ENCODE results near the gene CACNA2D1. TPM values are rescaled to one million over a fixed set of nuclear protein-coding genes. Genes with fewer than 3 reads are reported as not detected.

Gene CACNA2D1
- total and polyA plus RNA-seq, 4 donors, result 1.1 to 33.4 (median 6.5) TPM

DNA sequence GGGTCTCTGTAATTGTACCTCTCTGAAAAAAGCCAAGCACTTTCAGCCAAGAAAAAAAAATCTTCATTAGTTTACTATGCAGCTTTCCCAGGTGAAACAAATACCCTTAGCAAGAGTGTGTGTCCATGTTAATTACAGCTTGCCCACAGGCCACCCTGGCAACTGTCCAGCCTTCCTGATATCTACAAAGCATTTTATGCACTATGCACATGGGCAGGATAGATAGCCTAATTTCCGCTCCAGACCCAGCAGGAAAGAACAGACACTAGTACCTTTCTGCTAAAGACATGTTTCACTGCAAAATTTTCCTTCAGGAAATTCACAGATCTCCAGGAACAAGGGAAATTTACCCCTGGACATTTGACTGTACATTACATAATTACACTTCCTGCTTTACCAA lies 24.4 kb downstream of the CACNA2D1 start:
- peaks cover 0 to 12% (median 0%) of the 10 kb centered on the region in 5 donors for H3K4me1 ChIP-seq (ENCODE audit: control insufficient read depth in 5 of 5, insufficient read depth in 5 of 5, low read length in 5 of 5)
- no peak overlapping the region for H3K9ac ChIP-seq (ENCODE audit: insufficient read depth in 1 of 2, low read length in 2 of 2)
- WGBS, 2 donors, result 87 to 94% methylated on average over 1 of the region's 1 CpG
- H3K27me3 ChIP-seq (ENCODE audit: control insufficient read depth in 3 of 3, insufficient read depth in 3 of 3, low read length in 2 of 3), result no peaks in the 10 kb centered on the region
- H3K4me3 ChIP-seq, result no peak overlapping the region
- no peak for DNase-seq
- TF ChIP-seq CTCF (IDR thresholded peaks at IDR 0.05; ENCODE audit: control extremely low read depth, extremely low read depth), result no peak
- no peak for ATAC-seq (ENCODE audit: insufficient read depth, low FRiP score)
- no peaks in the 10 kb centered on the region for H3K9me3 ChIP-seq (ENCODE audit: control insufficient read depth in 4 of 4, insufficient read depth in 3 of 4, low read length in 3 of 4)
- H3K36me3 ChIP-seq (ENCODE audit: control insufficient read depth in 4 of 4, insufficient read depth in 4 of 4, low read length in 4 of 4), result no peaks in the 10 kb centered on the region
- H3K27ac ChIP-seq (ENCODE audit: low read depth in 1 of 2, low read length in 1 of 2), result no peak overlapping the region

DNA sequence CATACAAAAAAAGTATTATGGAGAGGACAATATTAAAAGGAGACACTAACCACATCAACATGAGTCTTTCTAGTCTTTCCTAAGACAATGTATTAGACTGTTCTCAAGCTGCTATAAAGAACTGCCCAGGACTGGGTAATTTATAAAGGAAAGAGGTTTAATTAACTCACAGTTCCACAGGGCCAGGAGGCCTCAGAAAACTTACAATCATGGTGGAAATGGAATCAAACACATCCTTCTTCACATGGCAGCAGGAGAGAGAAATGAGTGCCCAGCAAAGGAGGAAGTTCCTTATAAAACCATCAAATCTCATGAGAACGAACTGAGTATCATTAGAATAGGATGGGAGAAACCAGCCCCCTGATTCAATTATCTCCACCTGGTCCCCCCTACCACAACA lies 25.7 kb downstream of the CACNA2D1 start:
- ATAC-seq (ENCODE audit: insufficient read depth, low FRiP score) (no peak), DNase-seq (no peak)
- no peak for TF ChIP-seq CTCF (IDR thresholded peaks at IDR 0.05; ENCODE audit: control extremely low read depth, extremely low read depth)
- Histone ChIP-seq H3K4me3 (no peak overlapping the region), H3K9me3 (ENCODE audit: control insufficient read depth in 4 of 4, insufficient read depth in 3 of 4, low read length in 3 of 4) (no peaks in the 10 kb centered on the region), H3K27me3 (ENCODE audit: control insufficient read depth in 3 of 3, insufficient read depth in 3 of 3, low read length in 2 of 3) (no peaks in the 10 kb centered on the region), H3K9ac (ENCODE audit: insufficient read depth in 1 of 2, low read length in 2 of 2) (no peak overlapping the region), H3K27ac (ENCODE audit: low read depth in 1 of 2, low read length in 1 of 2) (no peak overlapping the region), H3K4me1 (ENCODE audit: control insufficient read depth in 5 of 5, insufficient read depth in 5 of 5, low read length in 5 of 5) (peaks cover 0 to 16% (median 0%) of the 10 kb centered on the region in 5 donors), H3K36me3 (ENCODE audit: control insufficient read depth in 4 of 4, insufficient read depth in 4 of 4, low read length in 4 of 4) (no peaks in the 10 kb centered on the region)
- whole genome bisulfite sequencing, 2 donors, result 77 to 86% methylated on average over 1 of the region's 1 CpG

DNA sequence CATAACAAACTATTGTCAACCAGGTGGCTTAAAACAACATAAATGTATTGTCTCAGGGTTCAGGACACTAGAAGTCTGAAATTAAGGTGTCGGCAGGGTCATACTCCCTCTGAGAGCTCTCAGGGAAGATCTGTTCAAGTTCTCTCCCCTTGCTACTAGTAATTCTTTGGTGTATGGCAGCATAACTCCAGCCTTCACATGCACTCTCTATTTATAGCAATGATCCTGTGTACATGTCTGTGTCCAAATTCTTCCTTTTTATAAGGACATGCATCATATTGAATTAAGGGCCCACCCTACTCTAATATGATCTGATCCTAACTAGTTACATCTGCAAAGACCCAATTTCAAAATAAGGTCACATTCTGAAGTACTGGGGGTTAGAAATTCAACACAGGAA lies 27.2 kb downstream of the CACNA2D1 start:
- H3K36me3 ChIP-seq (ENCODE audit: control insufficient read depth in 4 of 4, insufficient read depth in 4 of 4, low read length in 4 of 4), result no peaks in the 10 kb centered on the region
- H3K4me3 ChIP-seq, result no peak overlapping the region
- no peaks in the 10 kb centered on the region for H3K27me3 ChIP-seq (ENCODE audit: control insufficient read depth in 3 of 3, insufficient read depth in 3 of 3, low read length in 2 of 3)
- TF ChIP-seq CTCF (IDR thresholded peaks at IDR 0.05; ENCODE audit: control extremely low read depth, extremely low read depth), result no peak
- no peak for ATAC-seq (ENCODE audit: insufficient read depth, low FRiP score)
- H3K9ac ChIP-seq (ENCODE audit: insufficient read depth in 1 of 2, low read length in 2 of 2), result no peak overlapping the region
- DNase-seq, result no peak
- 93 to 96% methylated on average over 1 of the region's 1 CpG for WGBS, 2 donors
- no peak overlapping the region for H3K27ac ChIP-seq (ENCODE audit: low read depth in 1 of 2, low read length in 1 of 2)
- peaks cover 0 to 18% (median 0%) of the 10 kb centered on the region in 5 donors for H3K4me1 ChIP-seq (ENCODE audit: control insufficient read depth in 5 of 5, insufficient read depth in 5 of 5, low read length in 5 of 5)
- no peaks in the 10 kb centered on the region for H3K9me3 ChIP-seq (ENCODE audit: control insufficient read depth in 4 of 4, insufficient read depth in 3 of 4, low read length in 3 of 4)

GRCh38 chr7:82414389-82414788 lies 29.2 kb downstream of the CACNA2D1 start:
- Histone ChIP-seq H3K36me3 (ENCODE audit: control insufficient read depth in 4 of 4, insufficient read depth in 4 of 4, low read length in 4 of 4) (no peaks in the 10 kb centered on the region), H3K9ac (ENCODE audit: insufficient read depth in 1 of 2, low read length in 2 of 2) (no peak overlapping the region), H3K4me1 (ENCODE audit: control insufficient read depth in 5 of 5, insufficient read depth in 5 of 5, low read length in 5 of 5) (peaks cover 0 to 18% (median 0%) of the 10 kb centered on the region in 5 donors), H3K27me3 (ENCODE audit: control insufficient read depth in 3 of 3, insufficient read depth in 3 of 3, low read length in 2 of 3) (no peaks in the 10 kb centered on the region), H3K9me3 (ENCODE audit: control insufficient read depth in 4 of 4, insufficient read depth in 3 of 4, low read length in 3 of 4) (no peaks in the 10 kb centered on the region), H3K27ac (ENCODE audit: low read depth in 1 of 2, low read length in 1 of 2) (no peak overlapping the region), H3K4me3 (no peak overlapping the region)
- ATAC-seq (ENCODE audit: insufficient read depth, low FRiP score) (no peak), DNase-seq (no peak)
- WGBS, 2 donors, result 70 to 73% methylated on average over 3 of the region's 3 CpGs
- no peak for TF ChIP-seq CTCF (IDR thresholded peaks at IDR 0.05; ENCODE audit: control extremely low read depth, extremely low read depth)

Data from lung (tissue), 12 donors.